GM23338 (cell line): ENCODE results near the gene NPAS3. TPM values are rescaled to one million over a fixed set of nuclear protein-coding genes. Genes with fewer than 3 reads are reported as not detected.

ENCODE experiments used
- ATAC-seq: fragments of 200-7000 bp; cut with Tn5 transposase; 3 replicates; pipeline ENCODE4 v1.9.1; 2020
- DNase-seq: peaks from one replicate; pipeline ENCODE4 v3.0.0-alpha.2; 2015; ENCODE audit warnings: low spot score
- H2AFZ ChIP-seq: fragments of 200-600 bp; sonication (generic); 2 replicates; pipeline ENCODE4 v1.8.0; 2016; ENCODE audit warnings: antibody characterized with exemption, mild to moderate bottlenecking, moderate library complexity
- H3F3A ChIP-seq: fragments of 200-600 bp; sonication (generic); replicated peaks from 2 replicates; pipeline ENCODE4 v1.8.0; 2017; ENCODE audit warnings: antibody characterized with exemption, mixed run types, low read depth
- H3K27ac ChIP-seq: fragments of 200-600 bp; sonication (generic); 2 replicates; pipeline ENCODE4 v1.6.1; 2016; ENCODE audit warnings: low read depth
- H3K27me3 ChIP-seq: fragments of 200-600 bp; sonication (generic); 2 replicates; pipeline ENCODE4 v1.8.0; 2016; ENCODE audit warnings: mild to moderate bottlenecking, mixed run types, moderate library complexity; ENCODE audit not compliant: insufficient read depth
- H3K36me3 ChIP-seq: fragments of 200-600 bp; sonication (generic); 2 replicates; pipeline ENCODE4 v1.8.0; 2016; ENCODE audit warnings: mild to moderate bottlenecking; ENCODE audit not compliant: insufficient read depth
- H3K4me1 ChIP-seq: fragments of 200-600 bp; sonication (generic); 2 replicates; pipeline ENCODE4 v1.8.0; 2016; ENCODE audit warnings: mild to moderate bottlenecking, moderate library complexity; ENCODE audit not compliant: insufficient read depth
- H3K4me2 ChIP-seq: fragments of 200-600 bp; sonication (generic); 2 replicates; pipeline ENCODE4 v1.7.1; 2017; ENCODE audit warnings: mixed run types
- H3K4me3 ChIP-seq: fragments of 200-600 bp; sonication (generic); 2 replicates; pipeline ENCODE4 v1.6.1; 2016; ENCODE audit warnings: mixed run types
- H3K79me2 ChIP-seq: fragments of 200-600 bp; sonication (generic); replicated peaks from 2 replicates; pipeline ENCODE4 v1.8.0; 2017; ENCODE audit warnings: mild to moderate bottlenecking; ENCODE audit not compliant: insufficient read depth
- H3K9me2 ChIP-seq: fragments of 200-600 bp; sonication (generic); 2 replicates; pipeline ENCODE4 v1.8.0; 2017; ENCODE audit not compliant: insufficient read depth
- H4K20me1 ChIP-seq: fragments of 200-600 bp; sonication (generic); replicated peaks from 2 replicates; pipeline ENCODE4 v1.8.0; 2017; ENCODE audit warnings: mild to moderate bottlenecking; ENCODE audit not compliant: insufficient read depth
- H3K27ac Mint-ChIP-seq: 2 replicates; pipeline ENCODE4 v1.8.0; 2020; ENCODE audit warnings: inconsistent platforms, mild to moderate bottlenecking, moderate library complexity, mixed read lengths
- H3K27me3 Mint-ChIP-seq: 3 replicates; pipeline ENCODE4 v1.8.0; 2022; ENCODE audit warnings: low read depth, mild to moderate bottlenecking, moderate library complexity, mixed read lengths, inconsistent platforms; ENCODE audit not compliant: insufficient read depth, poor library complexity
- H3K36me3 Mint-ChIP-seq: 3 replicates; pipeline ENCODE4 v1.8.0; 2021; ENCODE audit warnings: low read depth, mild to moderate bottlenecking, inconsistent platforms, moderate library complexity, mixed read lengths
- H3K4me1 Mint-ChIP-seq: 3 replicates; pipeline ENCODE4 v1.8.0; 2020; ENCODE audit warnings: mild to moderate bottlenecking, inconsistent platforms, mixed read lengths
- H3K4me3 Mint-ChIP-seq: 3 replicates; pipeline ENCODE4 v1.8.0; 2021; ENCODE audit warnings: moderate library complexity, mild to moderate bottlenecking, inconsistent platforms, mixed read lengths
- H3K9me3 Mint-ChIP-seq: 3 replicates; pipeline ENCODE4 v1.8.0; 2020; ENCODE audit warnings: moderate library complexity, mild to moderate bottlenecking, inconsistent platforms, mixed read lengths
- CREB1 ChIP-seq: fragments of 250-450 bp; sonication (Bioruptor Pico); IDR thresholded peaks from 2 replicates; pipeline ENCODE4 v1.5.0; 2020; ENCODE audit warnings: low read depth, mild to moderate bottlenecking, moderate library complexity
- EZH2 ChIP-seq: fragments of 200-600 bp; sonication (generic); IDR thresholded peaks from one replicate; pipeline ENCODE4 v1.8.0; 2017; ENCODE audit warnings: antibody characterized with exemption, mild to moderate bottlenecking, low read depth; ENCODE audit not compliant: unreplicated experiment
- EZH2phosphoT487 ChIP-seq: fragments of 200-600 bp; sonication (generic); IDR thresholded peaks from one replicate; pipeline ENCODE4 v1.8.1; 2018; ENCODE audit warnings: antibody characterized with exemption; ENCODE audit not compliant: unreplicated experiment
- JUNB ChIP-seq: IDR thresholded peaks from one replicate; pipeline ENCODE4 v1.6.1; 2016; ENCODE audit warnings: antibody characterized with exemption; ENCODE audit not compliant: unreplicated experiment
- NANOG ChIP-seq: IDR thresholded peaks from 2 replicates; pipeline ENCODE4 v1.6.1; 2016; ENCODE audit warnings: antibody characterized with exemption, borderline replicate concordance
- POLR2AphosphoS5 ChIP-seq: IDR thresholded peaks from 2 replicates; pipeline ENCODE4 v1.6.1; 2016; ENCODE audit warnings: antibody characterized with exemption, low read depth
- STAT1 ChIP-seq: IDR thresholded peaks from one replicate; pipeline ENCODE4 v1.6.1; 2016; ENCODE audit warnings: antibody characterized with exemption; ENCODE audit not compliant: unreplicated experiment
- ZNF114 ChIP-seq: fragments of 250-450 bp; sonication (Bioruptor Pico); IDR thresholded peaks from 2 replicates; pipeline ENCODE4 v1.5.0; 2020; ENCODE audit warnings: mild to moderate bottlenecking, moderate library complexity
- ZNF331 ChIP-seq: fragments of 250-450 bp; sonication (Bioruptor Pico); IDR thresholded peaks from 2 replicates; pipeline ENCODE4 v1.5.0; 2020; ENCODE audit warnings: low read depth, mild to moderate bottlenecking, moderate library complexity
- polyA plus RNA-seq: library from polyadenylated mRNA; unstranded; fragments of >200 nt; fragmentation: Nextera tagmentation; extraction: Ambion mirVana; gene quantifications from 2 replicates; pipeline ENCODE4 v1.2.1, GENCODE V29; 2016
- total RNA-seq: library from RNA; depleted of rRNA; stranded (reverse); fragments of >200 nt; shearing (Covaris generic); gene quantifications from 2 replicates; pipeline ENCODE4 v1.2.3, GENCODE V29; 2014
- TF ChIP-seq, protein P1 (sequence below): IDR thresholded peaks from 2 replicates; pipeline ENCODE4 v1.6.1; 2016; ENCODE audit warnings: antibody characterized with exemption
- TF ChIP-seq, protein P2 (sequence below), 2 experiments: fragments of 200-600 bp in 1 of 2; sonication (generic) in 1 of 2; conservative IDR thresholded peaks; 2 replicates each; pipeline versions ENCODE4 v1.5.1 to v1.6.1; 2016 to 2017; ENCODE audit warnings: antibody characterized with exemption in 2 of 2, low read depth in 2 of 2, mild to moderate bottlenecking in 2 of 2, moderate library complexity in 1 of 2
- TF ChIP-seq, protein P3 (sequence below): IDR thresholded peaks from one replicate; pipeline ENCODE4 v1.6.1; 2018; ENCODE audit warnings: antibody characterized with exemption; ENCODE audit not compliant: unreplicated experiment
- TF ChIP-seq, protein P4 (sequence below): fragments of 250-450 bp; sonication (Bioruptor Pico); IDR thresholded peaks from 2 replicates; pipeline ENCODE4 v1.5.0; 2020; ENCODE audit warnings: mild to moderate bottlenecking, moderate library complexity

Gene NPAS3
- total and polyA plus RNA-seq, 2 experiments from 2014 or later, result 0.17 to 0.19 TPM

DNA sequence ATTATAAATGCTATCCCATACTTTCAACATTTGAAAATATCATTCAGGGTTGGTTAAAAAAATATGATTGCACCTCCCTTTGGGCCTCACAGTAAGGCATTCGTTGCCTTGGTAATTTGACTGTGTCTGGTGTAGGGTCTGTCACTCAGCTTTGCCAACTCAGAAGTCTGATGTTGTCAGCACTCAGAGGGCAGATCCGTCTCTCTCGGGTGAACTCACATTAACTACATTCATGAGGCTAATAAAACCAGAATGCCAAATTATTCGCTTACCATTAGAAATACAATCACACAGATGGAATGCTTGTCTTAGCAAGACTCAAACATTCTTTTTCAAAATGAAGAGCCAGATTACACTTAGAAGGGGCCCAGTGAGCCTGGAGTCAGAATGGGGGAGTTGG lies 53.0 kb downstream of the NPAS3 start:
- Histone ChIP-seq H3K36me3 (no peaks in the 10 kb centered on the region), H3K9me2 (no peaks in the 10 kb centered on the region), H3K27me3 (no peaks in the 10 kb centered on the region), H4K20me1 (no peaks in the 10 kb centered on the region), H3K79me2 (no peaks in the 10 kb centered on the region), H3K4me3 (no peak overlapping the region), H3K4me2 (no peak overlapping the region), H3K27ac (no peak overlapping the region), H3F3A (no peaks in the 10 kb centered on the region), H2AFZ (no peak overlapping the region), H3K4me1 (no peaks in the 10 kb centered on the region)
- H3K27me3 Mint-ChIP-seq, result peaks cover 5% of the 10 kb centered on the region
- DNase-seq (no peak), ATAC-seq (no peak)
- H3K27ac Mint-ChIP-seq, result no peak overlapping the region
- peaks cover 14% of the 10 kb centered on the region for H3K36me3 Mint-ChIP-seq
- H3K4me1 Mint-ChIP-seq, result peaks cover 5% of the 10 kb centered on the region
- H3K9me3 Mint-ChIP-seq, result peaks cover 13% of the 10 kb centered on the region
- H3K4me3 Mint-ChIP-seq, result no peak overlapping the region
- TF ChIP-seq STAT1 (no peak), JUNB (no peak), CREB1 (no peak), NANOG (no peak), ZNF331 (CRISPR knock-in tag) (no peak), EZH2phosphoT487 (no peak), POLR2AphosphoS5 (no peak), EZH2 (no peak), ZNF114 (CRISPR knock-in tag) (no peak)
- TF ChIP-seq, protein P1, sequence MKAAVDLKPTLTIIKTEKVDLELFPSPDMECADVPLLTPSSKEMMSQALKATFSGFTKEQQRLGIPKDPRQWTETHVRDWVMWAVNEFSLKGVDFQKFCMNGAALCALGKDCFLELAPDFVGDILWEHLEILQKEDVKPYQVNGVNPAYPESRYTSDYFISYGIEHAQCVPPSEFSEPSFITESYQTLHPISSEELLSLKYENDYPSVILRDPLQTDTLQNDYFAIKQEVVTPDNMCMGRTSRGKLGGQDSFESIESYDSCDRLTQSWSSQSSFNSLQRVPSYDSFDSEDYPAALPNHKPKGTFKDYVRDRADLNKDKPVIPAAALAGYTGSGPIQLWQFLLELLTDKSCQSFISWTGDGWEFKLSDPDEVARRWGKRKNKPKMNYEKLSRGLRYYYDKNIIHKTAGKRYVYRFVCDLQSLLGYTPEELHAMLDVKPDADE, result no peak
- TF ChIP-seq, protein P2, sequence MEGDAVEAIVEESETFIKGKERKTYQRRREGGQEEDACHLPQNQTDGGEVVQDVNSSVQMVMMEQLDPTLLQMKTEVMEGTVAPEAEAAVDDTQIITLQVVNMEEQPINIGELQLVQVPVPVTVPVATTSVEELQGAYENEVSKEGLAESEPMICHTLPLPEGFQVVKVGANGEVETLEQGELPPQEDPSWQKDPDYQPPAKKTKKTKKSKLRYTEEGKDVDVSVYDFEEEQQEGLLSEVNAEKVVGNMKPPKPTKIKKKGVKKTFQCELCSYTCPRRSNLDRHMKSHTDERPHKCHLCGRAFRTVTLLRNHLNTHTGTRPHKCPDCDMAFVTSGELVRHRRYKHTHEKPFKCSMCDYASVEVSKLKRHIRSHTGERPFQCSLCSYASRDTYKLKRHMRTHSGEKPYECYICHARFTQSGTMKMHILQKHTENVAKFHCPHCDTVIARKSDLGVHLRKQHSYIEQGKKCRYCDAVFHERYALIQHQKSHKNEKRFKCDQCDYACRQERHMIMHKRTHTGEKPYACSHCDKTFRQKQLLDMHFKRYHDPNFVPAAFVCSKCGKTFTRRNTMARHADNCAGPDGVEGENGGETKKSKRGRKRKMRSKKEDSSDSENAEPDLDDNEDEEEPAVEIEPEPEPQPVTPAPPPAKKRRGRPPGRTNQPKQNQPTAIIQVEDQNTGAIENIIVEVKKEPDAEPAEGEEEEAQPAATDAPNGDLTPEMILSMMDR (conservative IDR thresholded peaks at IDR 0.05; ENCODE audit: low read depth in 2 of 2), result no peak
- TF ChIP-seq, protein P3, sequence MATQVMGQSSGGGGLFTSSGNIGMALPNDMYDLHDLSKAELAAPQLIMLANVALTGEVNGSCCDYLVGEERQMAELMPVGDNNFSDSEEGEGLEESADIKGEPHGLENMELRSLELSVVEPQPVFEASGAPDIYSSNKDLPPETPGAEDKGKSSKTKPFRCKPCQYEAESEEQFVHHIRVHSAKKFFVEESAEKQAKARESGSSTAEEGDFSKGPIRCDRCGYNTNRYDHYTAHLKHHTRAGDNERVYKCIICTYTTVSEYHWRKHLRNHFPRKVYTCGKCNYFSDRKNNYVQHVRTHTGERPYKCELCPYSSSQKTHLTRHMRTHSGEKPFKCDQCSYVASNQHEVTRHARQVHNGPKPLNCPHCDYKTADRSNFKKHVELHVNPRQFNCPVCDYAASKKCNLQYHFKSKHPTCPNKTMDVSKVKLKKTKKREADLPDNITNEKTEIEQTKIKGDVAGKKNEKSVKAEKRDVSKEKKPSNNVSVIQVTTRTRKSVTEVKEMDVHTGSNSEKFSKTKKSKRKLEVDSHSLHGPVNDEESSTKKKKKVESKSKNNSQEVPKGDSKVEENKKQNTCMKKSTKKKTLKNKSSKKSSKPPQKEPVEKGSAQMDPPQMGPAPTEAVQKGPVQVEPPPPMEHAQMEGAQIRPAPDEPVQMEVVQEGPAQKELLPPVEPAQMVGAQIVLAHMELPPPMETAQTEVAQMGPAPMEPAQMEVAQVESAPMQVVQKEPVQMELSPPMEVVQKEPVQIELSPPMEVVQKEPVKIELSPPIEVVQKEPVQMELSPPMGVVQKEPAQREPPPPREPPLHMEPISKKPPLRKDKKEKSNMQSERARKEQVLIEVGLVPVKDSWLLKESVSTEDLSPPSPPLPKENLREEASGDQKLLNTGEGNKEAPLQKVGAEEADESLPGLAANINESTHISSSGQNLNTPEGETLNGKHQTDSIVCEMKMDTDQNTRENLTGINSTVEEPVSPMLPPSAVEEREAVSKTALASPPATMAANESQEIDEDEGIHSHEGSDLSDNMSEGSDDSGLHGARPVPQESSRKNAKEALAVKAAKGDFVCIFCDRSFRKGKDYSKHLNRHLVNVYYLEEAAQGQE, result no peak
- TF ChIP-seq, protein P4, sequence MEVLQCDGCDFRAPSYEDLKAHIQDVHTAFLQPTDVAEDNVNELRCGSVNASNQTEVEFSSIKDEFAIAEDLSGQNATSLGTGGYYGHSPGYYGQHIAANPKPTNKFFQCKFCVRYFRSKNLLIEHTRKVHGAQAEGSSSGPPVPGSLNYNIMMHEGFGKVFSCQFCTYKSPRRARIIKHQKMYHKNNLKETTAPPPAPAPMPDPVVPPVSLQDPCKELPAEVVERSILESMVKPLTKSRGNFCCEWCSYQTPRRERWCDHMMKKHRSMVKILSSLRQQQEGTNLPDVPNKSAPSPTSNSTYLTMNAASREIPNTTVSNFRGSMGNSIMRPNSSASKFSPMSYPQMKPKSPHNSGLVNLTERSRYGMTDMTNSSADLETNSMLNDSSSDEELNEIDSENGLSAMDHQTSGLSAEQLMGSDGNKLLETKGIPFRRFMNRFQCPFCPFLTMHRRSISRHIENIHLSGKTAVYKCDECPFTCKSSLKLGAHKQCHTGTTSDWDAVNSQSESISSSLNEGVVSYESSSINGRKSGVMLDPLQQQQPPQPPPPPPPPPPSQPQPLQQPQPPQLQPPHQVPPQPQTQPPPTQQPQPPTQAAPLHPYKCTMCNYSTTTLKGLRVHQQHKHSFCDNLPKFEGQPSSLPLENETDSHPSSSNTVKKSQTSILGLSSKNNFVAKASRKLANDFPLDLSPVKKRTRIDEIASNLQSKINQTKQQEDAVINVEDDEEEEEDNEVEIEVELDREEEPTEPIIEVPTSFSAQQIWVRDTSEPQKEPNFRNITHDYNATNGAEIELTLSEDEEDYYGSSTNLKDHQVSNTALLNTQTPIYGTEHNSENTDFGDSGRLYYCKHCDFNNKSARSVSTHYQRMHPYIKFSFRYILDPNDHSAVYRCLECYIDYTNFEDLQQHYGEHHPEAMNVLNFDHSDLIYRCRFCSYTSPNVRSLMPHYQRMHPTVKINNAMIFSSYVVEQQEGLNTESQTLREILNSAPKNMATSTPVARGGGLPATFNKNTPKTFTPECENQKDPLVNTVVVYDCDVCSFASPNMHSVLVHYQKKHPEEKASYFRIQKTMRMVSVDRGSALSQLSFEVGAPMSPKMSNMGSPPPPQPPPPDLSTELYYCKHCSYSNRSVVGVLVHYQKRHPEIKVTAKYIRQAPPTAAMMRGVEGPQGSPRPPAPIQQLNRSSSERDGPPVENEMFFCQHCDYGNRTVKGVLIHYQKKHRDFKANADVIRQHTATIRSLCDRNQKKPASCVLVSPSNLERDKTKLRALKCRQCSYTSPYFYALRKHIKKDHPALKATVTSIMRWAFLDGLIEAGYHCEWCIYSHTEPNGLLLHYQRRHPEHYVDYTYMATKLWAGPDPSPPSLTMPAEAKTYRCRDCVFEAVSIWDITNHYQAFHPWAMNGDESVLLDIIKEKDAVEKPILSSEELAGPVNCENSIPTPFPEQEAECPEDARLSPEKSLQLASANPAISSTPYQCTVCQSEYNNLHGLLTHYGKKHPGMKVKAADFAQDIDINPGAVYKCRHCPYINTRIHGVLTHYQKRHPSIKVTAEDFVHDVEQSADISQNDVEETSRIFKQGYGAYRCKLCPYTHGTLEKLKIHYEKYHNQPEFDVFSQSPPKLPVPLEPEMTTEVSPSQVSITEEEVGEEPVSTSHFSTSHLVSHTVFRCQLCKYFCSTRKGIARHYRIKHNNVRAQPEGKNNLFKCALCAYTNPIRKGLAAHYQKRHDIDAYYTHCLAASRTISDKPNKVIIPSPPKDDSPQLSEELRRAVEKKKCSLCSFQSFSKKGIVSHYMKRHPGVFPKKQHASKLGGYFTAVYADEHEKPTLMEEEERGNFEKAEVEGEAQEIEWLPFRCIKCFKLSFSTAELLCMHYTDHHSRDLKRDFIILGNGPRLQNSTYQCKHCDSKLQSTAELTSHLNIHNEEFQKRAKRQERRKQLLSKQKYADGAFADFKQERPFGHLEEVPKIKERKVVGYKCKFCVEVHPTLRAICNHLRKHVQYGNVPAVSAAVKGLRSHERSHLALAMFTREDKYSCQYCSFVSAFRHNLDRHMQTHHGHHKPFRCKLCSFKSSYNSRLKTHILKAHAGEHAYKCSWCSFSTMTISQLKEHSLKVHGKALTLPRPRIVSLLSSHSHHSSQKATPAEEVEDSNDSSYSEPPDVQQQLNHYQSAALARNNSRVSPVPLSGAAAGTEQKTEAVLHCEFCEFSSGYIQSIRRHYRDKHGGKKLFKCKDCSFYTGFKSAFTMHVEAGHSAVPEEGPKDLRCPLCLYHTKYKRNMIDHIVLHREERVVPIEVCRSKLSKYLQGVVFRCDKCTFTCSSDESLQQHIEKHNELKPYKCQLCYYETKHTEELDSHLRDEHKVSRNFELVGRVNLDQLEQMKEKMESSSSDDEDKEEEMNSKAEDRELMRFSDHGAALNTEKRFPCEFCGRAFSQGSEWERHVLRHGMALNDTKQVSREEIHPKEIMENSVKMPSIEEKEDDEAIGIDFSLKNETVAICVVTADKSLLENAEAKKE, result no peak
